PC-9 (cell line): ENCODE results near the gene LSMEM2. TPM values are rescaled to one million over a fixed set of nuclear protein-coding genes. Genes with fewer than 3 reads are reported as not detected.

ENCODE experiments used
- BruUV-seq: library from RNA; stranded (reverse); fragments of 400-500 nt; replicated peaks from 2 replicates; lab custom pipeline; 2021; lab: Mats Ljungman, UMichigan
- CTCF ChIA-PET: fragments of 300-600 bp; sonication (Branson Sonifier 250); formaldehyde crosslinking; loops from one replicate; lab custom pipeline; 2022; ENCODE audit warnings: antibody characterized with exemption; lab: Charles Lee
- POLR2A ChIA-PET: fragments of 300-600 bp; sonication (Branson Sonifier 250); formaldehyde crosslinking; loops from one replicate; lab custom pipeline; 2022; ENCODE audit warnings: antibody characterized with exemption; ENCODE audit not compliant: unreplicated experiment; lab: Charles Lee
- DNase-seq, 2 experiments: peaks; one replicate each; pipeline versions ENCODE4 v3.0.0 to v3.0.0-alpha.2; 2015 to 2022; ENCODE audit warnings: mixed read lengths in 1 of 2
- H2AFZ ChIP-seq: fragments of 200-600 bp; sonication (generic); 2 replicates; pipeline ENCODE4 v1.8.1; 2017; ENCODE audit warnings: antibody characterized with exemption
- H3F3A ChIP-seq: fragments of 200-600 bp; sonication (generic); 2 replicates; pipeline ENCODE4 v1.8.1; 2017; ENCODE audit warnings: antibody characterized with exemption, mild to moderate bottlenecking, low read depth; ENCODE audit not compliant: insufficient read depth
- H3K27ac ChIP-seq: fragments of 200-600 bp; sonication (generic); 2 replicates; pipeline ENCODE4 v1.6.1; 2016; ENCODE audit warnings: mixed run types
- H3K27me3 ChIP-seq: fragments of 200-600 bp; sonication (generic); 2 replicates; pipeline ENCODE4 v1.6.1; 2016; ENCODE audit warnings: low read depth, mixed run types; ENCODE audit not compliant: insufficient read depth
- H3K36me3 ChIP-seq: fragments of 200-600 bp; sonication (generic); 2 replicates; pipeline ENCODE4 v1.6.1; 2016; ENCODE audit warnings: low read depth, mixed run types
- H3K4me1 ChIP-seq: fragments of 200-600 bp; sonication (generic); replicated peaks from 2 replicates; pipeline ENCODE4 v1.6.1; 2016; ENCODE audit warnings: mixed run types; ENCODE audit not compliant: insufficient read depth
- H3K4me2 ChIP-seq: fragments of 200-600 bp; sonication (generic); 2 replicates; pipeline ENCODE4 v1.6.1; 2017; ENCODE audit warnings: mixed run types
- H3K4me3 ChIP-seq: fragments of 200-600 bp; sonication (generic); 2 replicates; pipeline ENCODE4 v1.6.1; 2016; ENCODE audit warnings: mixed run types
- H3K79me2 ChIP-seq: fragments of 200-600 bp; sonication (generic); 2 replicates; pipeline ENCODE4 v1.6.1; 2017; ENCODE audit warnings: low read depth, mixed run types
- H3K9me2 ChIP-seq: fragments of 200-600 bp; sonication (generic); 2 replicates; pipeline ENCODE4 v1.8.1; 2017; ENCODE audit warnings: mild to moderate bottlenecking; ENCODE audit not compliant: insufficient read depth
- H3K9me3 ChIP-seq: fragments of 200-600 bp; sonication (generic); 2 replicates; pipeline ENCODE4 v1.8.1; 2016; ENCODE audit warnings: low read depth; ENCODE audit not compliant: insufficient read depth
- H4K20me1 ChIP-seq: fragments of 200-600 bp; sonication (generic); 2 replicates; pipeline ENCODE4 v1.8.1; 2017; ENCODE audit not compliant: insufficient read depth
- CTCF ChIP-seq: fragments of 200-600 bp; sonication (generic); conservative IDR thresholded peaks from 2 replicates; pipeline ENCODE4 v1.6.1; 2017; ENCODE audit warnings: mixed run types, antibody characterized with exemption, mild to moderate bottlenecking, moderate library complexity
- EZH2 ChIP-seq: fragments of 200-600 bp; sonication (generic); IDR thresholded peaks from 2 replicates; pipeline ENCODE4 v1.8.0; 2017; ENCODE audit warnings: antibody characterized with exemption, low read depth
- intact Hi-C: fragments of 100-400 bp; cut with micrococcal nuclease; formaldehyde crosslinking; loops from one replicate; pipeline ENCODE4 v1.10.0; 2022; ENCODE audit not compliant: unreplicated experiment
- total RNA-seq: library from RNA; stranded (reverse); gene quantifications from 2 replicates; pipeline ENCODE4 v1.2.3, GENCODE V29; 2021

The LSMEM2 gene
- total RNA-seq, 1 experiment from 2014 or later: 0.55 TPM

DNA sequence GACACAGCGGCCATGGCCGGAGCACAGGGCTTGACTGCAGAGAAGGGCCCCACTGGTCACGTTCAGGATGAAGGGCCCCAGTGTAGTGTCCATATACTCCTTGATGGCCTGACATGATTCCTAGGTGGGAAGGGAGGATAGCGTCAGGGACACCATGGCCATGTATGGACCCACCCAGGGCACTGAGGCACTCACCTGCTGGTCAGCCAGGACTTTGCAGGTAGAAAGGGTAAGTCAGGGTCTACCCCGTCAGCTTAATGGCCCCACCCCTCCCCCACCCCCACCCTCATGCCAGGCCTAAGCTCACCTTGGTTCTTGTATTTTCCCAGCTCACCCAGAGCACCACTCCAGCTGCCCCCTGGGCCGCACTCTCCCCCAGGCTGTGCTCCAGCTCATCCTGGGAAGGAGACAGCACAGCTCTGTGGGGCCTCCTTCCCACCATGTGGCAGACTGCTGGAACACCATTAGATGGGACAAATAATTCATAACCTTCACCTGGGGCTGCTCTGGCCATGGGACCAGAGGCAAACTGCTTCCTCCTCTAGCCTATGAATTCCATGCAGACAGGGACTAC lies 21.9 kb downstream of the LSMEM2 start:
- no peak overlapping the region for H2AFZ ChIP-seq
- no peaks in the 10 kb centered on the region for H3K36me3 ChIP-seq
- BruUV-seq: no TSS peak
- CTCF ChIA-PET: no interaction called here
- peak overlapping the region; percentile 76 for H3K27ac ChIP-seq
- H3K9me3 ChIP-seq: no peaks in the 10 kb centered on the region
- DNase-seq: no peak
- 0 out of 2 replicates have a peak, but pooled peaks cover 10% of the 10 kb centered on the region for H3K79me2 ChIP-seq
- intact Hi-C loops: loop anchor here (1.0 kb wide), 1 partner anchor 35 kb away; no protein-coding TSS in a partner anchor
- TF ChIP-seq EZH2 (no peak), CTCF (no peak)
- peaks cover 20% of the 10 kb centered on the region for H3K4me1 ChIP-seq
- H3K27me3 ChIP-seq: no peaks in the 10 kb centered on the region
- H3K4me3 ChIP-seq: no peak overlapping the region; the same call in 1 of the 2 replicates
- peaks cover 9% of the 10 kb centered on the region; the same call in 1 of the 2 replicates for H3F3A ChIP-seq
- H3K9me2 ChIP-seq: no peaks in the 10 kb centered on the region
- POLR2A ChIA-PET: no interaction called here
- H4K20me1 ChIP-seq: no peaks in the 10 kb centered on the region
- peak overlapping the region; percentile 80 for H3K4me2 ChIP-seq

- Histone ChIP-seq H3K79me2 (0 out of 2 replicates have a peak, but pooled peaks cover 10% of the 10 kb centered on the region), H3K4me1 (peaks cover 20% of the 10 kb centered on the region), H3K9me3 (no peaks in the 10 kb centered on the region), H3K4me2 (no peak overlapping the region), H3K36me3 (no peaks in the 10 kb centered on the region), H3K27me3 (no peaks in the 10 kb centered on the region), H2AFZ (no peak overlapping the region), H3K4me3 (no peak overlapping the region), H4K20me1 (no peaks in the 10 kb centered on the region), H3K9me2 (no peaks in the 10 kb centered on the region), H3F3A (peaks cover 9% of the 10 kb centered on the region; the same call in 1 of the 2 replicates), H3K27ac (no peak overlapping the region)
- TF ChIP-seq CTCF: no peak
- TF ChIP-seq EZH2: no peak
- CTCF ChIA-PET: interaction anchor here (0.6 kb wide), 1 partner anchor 246 kb away, joined by 4 read pairs; no protein-coding TSS in a partner anchor
- intact Hi-C loops: no loop called here
- POLR2A ChIA-PET: interaction anchor here (0.7 to 0.8 kb wide), 2 partner anchors 15 to 135 kb away, joined by 3 to 7 read pairs; no protein-coding TSS in a partner anchor
- no TSS peak for BruUV-seq
- no peak for DNase-seq
Measured at GRCh38 chr3:50302095-50303012, 23.5 kb downstream of the LSMEM2 start.
